GM21390 (cell line): ENCODE measurements around the gene HSPA2.
A peak's percentile ranks its signal among the peaks of the same experiment; 100 is the strongest.

Source experiments
- ATAC-seq: cut with Tn5 transposase; IDR thresholded peaks from one replicate; pipeline ENCODE4 v1.9.1; 2021; ENCODE audit not compliant: unreplicated experiment

The HSPA2 gene

GRCh38 chr14:64540208-64541202 is at the start of gene HSPA2:
Gene HSPA2, plus strand, starts transcription at chr14:64540741. Its CDS starts 109 bp downstream, at chr14:64540850.
- peak; percentile 95 for ATAC-seq

GRCh38 chr14:64491637-64492036 is 48.9 kb upstream of the HSPA2 start:
- ATAC-seq: no peak

- no peak for ATAC-seq
Observed at GRCh38 chr14:64493455-64493854, 47.1 kb upstream of the HSPA2 start.

GRCh38 chr14:64495252-64495651 is 45.3 kb upstream of the HSPA2 start:
- no peak for ATAC-seq

GRCh38 chr14:64496764-64497163 is 43.8 kb upstream of the HSPA2 start:
- no peak for ATAC-seq

GRCh38 chr14:64500088-64500487 is 40.5 kb upstream of the HSPA2 start:
- ATAC-seq: no peak

GRCh38 chr14:64501411-64502171 is 39.0 kb upstream of the HSPA2 start:
- no peak for ATAC-seq

- ATAC-seq: no peak
Observed at GRCh38 chr14:64502456-64502855, 38.1 kb upstream of the HSPA2 start.

- ATAC-seq: peak; percentile 2
Observed at GRCh38 chr14:64502887-64503433, 37.6 kb upstream of the HSPA2 start.

- ATAC-seq: peak; percentile 53
Observed at GRCh38 chr14:64503434-64504309, 36.9 kb upstream of the HSPA2 start, which contains the start of gene ZBTB25. Gene ZBTB25, minus strand, starts transcription at chr14:64503838. Its CDS starts 13,305 bp downstream, at chr14:64490533.

GRCh38 chr14:64504310-64504896 is 36.1 kb upstream of the HSPA2 start, which contains the start of gene ZBTB1:
Gene ZBTB1, plus strand, starts transcription at chr14:64504770. Its CDS starts 16,735 bp downstream, at chr14:64521505.
- ATAC-seq: peak; percentile 24

- peak; percentile 34 for ATAC-seq
Observed at GRCh38 chr14:64504897-64505794, 35.4 kb upstream of the HSPA2 start.

GRCh38 chr14:64506721-64507120 is 33.8 kb upstream of the HSPA2 start:
- ATAC-seq: no peak

- no peak for ATAC-seq
Observed at GRCh38 chr14:64507376-64508156, 33.0 kb upstream of the HSPA2 start.

- no peak for ATAC-seq
Observed at GRCh38 chr14:64508215-64508776, 32.2 kb upstream of the HSPA2 start.

- no peak for ATAC-seq
Observed at GRCh38 chr14:64509036-64509435, 31.5 kb upstream of the HSPA2 start.

- no peak for ATAC-seq
Observed at GRCh38 chr14:64510825-64511671, 29.5 kb upstream of the HSPA2 start.
